ENCODE data around the gene IQCN. TPM values are rescaled to one million over a fixed set of nuclear protein-coding genes. Genes with fewer than 3 reads are reported as not detected.
A peak's percentile ranks its signal among the peaks of the same experiment; 100 is the strongest.

The IQCN gene
- polyA plus RNA-seq, 6 donors from 2014 or later: 0.69 to 1.9 (median 1.1) TPM; not detected in 1

- Mint-ChIP-seq H3K9me3 (no peaks in the 10 kb centered on the region), H3K27me3 (no peaks in the 10 kb centered on the region), H3K36me3 (peaks cover 0 to 21% of the 10 kb centered on the region in 2 donors), H3K4me3 (peak overlapping the region in 2 of 8 donors; percentile 10 to 36), H3K4me1 (peaks cover 24 to 28% (median 26%) of the 10 kb centered on the region in 3 donors), H3K27ac (peak overlapping the region in 4 of 6 donors; percentile 4 to 90 (median 63))
- DNase-seq (peak; percentile 11), ATAC-seq (ENCODE audit: low read depth in 2 of 2) (no peak)
Measured at GRCh38 chr19:18264137-18264854, 10.0 kb downstream of the IQCN start.

GRCh38 chr19:18263324-18264136 lies 10.7 kb downstream of the IQCN start:
- no peak for ATAC-seq (ENCODE audit: low read depth in 2 of 2)
- peaks cover 22 to 26% (median 23%) of the 10 kb centered on the region in 3 donors for H3K4me1 Mint-ChIP-seq
- no peaks in the 10 kb centered on the region for H3K27me3 Mint-ChIP-seq
- H3K4me3 Mint-ChIP-seq: no peak overlapping the region
- DNase-seq: no peak
- H3K36me3 Mint-ChIP-seq: peaks cover 0 to 21% of the 10 kb centered on the region in 2 donors
- H3K27ac Mint-ChIP-seq: peak overlapping the region in 3 of 6 donors; percentile 4 to 84 (median 47)
- H3K9me3 Mint-ChIP-seq: no peaks in the 10 kb centered on the region

- H3K27me3 Mint-ChIP-seq: no peaks in the 10 kb centered on the region
- ATAC-seq (ENCODE audit: low read depth in 2 of 2) (peak in 1 of 2 donors; percentile 2), DNase-seq (no peak)
- H3K36me3 Mint-ChIP-seq: peaks cover 0 to 15% of the 10 kb centered on the region in 2 donors
- H3K9me3 Mint-ChIP-seq: no peaks in the 10 kb centered on the region
- H3K27ac Mint-ChIP-seq: peak overlapping the region in 1 of 6 donors; percentile 63
- peaks cover 18 to 26% (median 20%) of the 10 kb centered on the region in 3 donors for H3K4me1 Mint-ChIP-seq
- peak overlapping the region in 1 of 8 donors; percentile 5 for H3K4me3 Mint-ChIP-seq
Measured at GRCh38 chr19:18262917-18263316, 11.3 kb downstream of the IQCN start.

- peak overlapping the region in 2 of 8 donors; percentile 42 to 56 for H3K4me3 Mint-ChIP-seq
- H3K27me3 Mint-ChIP-seq: no peaks in the 10 kb centered on the region
- H3K4me1 Mint-ChIP-seq: peaks cover 18 to 26% (median 19%) of the 10 kb centered on the region in 3 donors
- ATAC-seq (ENCODE audit: low read depth in 2 of 2) (peak in 1 of 2 donors; percentile 3), DNase-seq (peak; percentile 12)
- no peaks in the 10 kb centered on the region for H3K9me3 Mint-ChIP-seq
- peaks cover 0 to 12% of the 10 kb centered on the region in 2 donors for H3K36me3 Mint-ChIP-seq
- peak overlapping the region in 2 of 6 donors; percentile 63 to 95 for H3K27ac Mint-ChIP-seq
Measured at GRCh38 chr19:18262144-18262543, 12.1 kb downstream of the IQCN start.

- Mint-ChIP-seq H3K9me3 (no peaks in the 10 kb centered on the region), H3K4me1 (peaks cover 19 to 25% (median 21%) of the 10 kb centered on the region in 3 donors), H3K27ac (peak overlapping the region in 5 of 6 donors; percentile 38 to 95 (median 74)), H3K36me3 (peaks cover 0 to 7% of the 10 kb centered on the region in 2 donors), H3K4me3 (peak overlapping the region in 3 of 8 donors; percentile 9 to 70 (median 56)), H3K27me3 (no peaks in the 10 kb centered on the region)
- peak; percentile 2 to 5 for ATAC-seq (ENCODE audit: low read depth in 2 of 2)
- DNase-seq: peak; percentile 12
Measured at GRCh38 chr19:18261474-18261873, 12.8 kb downstream of the IQCN start.

GRCh38 chr19:18259893-18260292 lies 14.4 kb downstream of the IQCN start:
- peak; percentile 10 for DNase-seq
- Mint-ChIP-seq H3K27ac (peak overlapping the region in 3 of 6 donors; percentile 7 to 95 (median 68)), H3K9me3 (no peaks in the 10 kb centered on the region), H3K4me1 (peaks cover 20 to 26% (median 22%) of the 10 kb centered on the region in 3 donors), H3K27me3 (no peaks in the 10 kb centered on the region), H3K4me3 (peak overlapping the region in 1 of 8 donors; percentile 53), H3K36me3 (no peaks in the 10 kb centered on the region)
- peak in 1 of 2 donors; percentile 4 for ATAC-seq (ENCODE audit: low read depth in 2 of 2)

- H3K27ac Mint-ChIP-seq: peak overlapping the region in 1 of 6 donors; percentile 95
Measured at GRCh38 chr19:18257503-18258470, 16.5 kb downstream of the IQCN start.

GRCh38 chr19:18254546-18255503 lies 19.4 kb downstream of the IQCN start:
- Mint-ChIP-seq H3K9me3 (no peaks in the 10 kb centered on the region), H3K27ac (peak overlapping the region in 5 of 6 donors; percentile 15 to 95 (median 71)), H3K27me3 (peaks cover 0 to 15% (median 10%) of the 10 kb centered on the region in 3 donors), H3K36me3 (no peaks in the 10 kb centered on the region), H3K4me3 (peak overlapping the region in 7 of 8 donors; percentile 20 to 72 (median 54)), H3K4me1 (peaks cover 31 to 34% (median 32%) of the 10 kb centered on the region in 3 donors)
- ATAC-seq (ENCODE audit: low read depth in 2 of 2) (peak; percentile 68 to 77), DNase-seq (peak; percentile 78)

More at GRCh38 chr19:18257503-18258470, 16.5 kb downstream of the IQCN start:
- no peaks in the 10 kb centered on the region for H3K27me3 Mint-ChIP-seq
- H3K9me3 Mint-ChIP-seq: no peaks in the 10 kb centered on the region
- peaks cover 37 to 42% (median 38%) of the 10 kb centered on the region in 3 donors for H3K4me1 Mint-ChIP-seq
- ATAC-seq (ENCODE audit: low read depth in 2 of 2) (no peak), DNase-seq (peak; percentile 18)
- no peaks in the 10 kb centered on the region for H3K36me3 Mint-ChIP-seq
- H3K4me3 Mint-ChIP-seq: peak overlapping the region in 1 of 8 donors; percentile 51

GRCh38 chr19:18253716-18254115 lies 20.5 kb downstream of the IQCN start:
- Mint-ChIP-seq H3K36me3 (no peaks in the 10 kb centered on the region), H3K27ac (peak overlapping the region in 4 of 6 donors; percentile 11 to 95 (median 70)), H3K4me1 (peaks cover 30 to 34% (median 32%) of the 10 kb centered on the region in 3 donors), H3K9me3 (no peaks in the 10 kb centered on the region), H3K4me3 (peak overlapping the region in 7 of 8 donors; percentile 7 to 65 (median 55)), H3K27me3 (peaks cover 0 to 15% (median 10%) of the 10 kb centered on the region in 3 donors)
- ATAC-seq (ENCODE audit: low read depth in 2 of 2): peak; percentile 21 to 37
- DNase-seq: peak; percentile 41

- H3K4me1 Mint-ChIP-seq: peaks cover 30 to 34% (median 32%) of the 10 kb centered on the region in 3 donors
- DNase-seq: no peak
- ATAC-seq (ENCODE audit: low read depth in 2 of 2): no peak
- H3K27me3 Mint-ChIP-seq: peaks cover 0 to 20% (median 16%) of the 10 kb centered on the region in 3 donors
- H3K36me3 Mint-ChIP-seq: no peaks in the 10 kb centered on the region
- no peaks in the 10 kb centered on the region for H3K9me3 Mint-ChIP-seq
- peak overlapping the region in 2 of 6 donors; percentile 71 to 83 for H3K27ac Mint-ChIP-seq
- peak overlapping the region in 4 of 8 donors; percentile 38 to 65 (median 52) for H3K4me3 Mint-ChIP-seq
Measured at GRCh38 chr19:18253130-18253529, 21.1 kb downstream of the IQCN start.

- Mint-ChIP-seq H3K27me3 (peaks cover 0 to 23% (median 18%) of the 10 kb centered on the region in 3 donors), H3K36me3 (no peaks in the 10 kb centered on the region), H3K4me3 (no peak overlapping the region), H3K9me3 (no peaks in the 10 kb centered on the region), H3K4me1 (peaks cover 30 to 34% (median 32%) of the 10 kb centered on the region in 3 donors), H3K27ac (peak overlapping the region in 1 of 6 donors; percentile 33)
- ATAC-seq (ENCODE audit: low read depth in 2 of 2) (no peak), DNase-seq (no peak)
Measured at GRCh38 chr19:18252370-18252717, 21.9 kb downstream of the IQCN start.

Data from naive B cell (primary cell).